Effector CD8-positive, alpha-beta T cell (primary cell): ENCODE measurements around the gene LIPG.

Experiments
- DNase-seq: peaks from one replicate; lab custom pipeline; 2025; lab: John Stamatoyannopoulos, UW

LIPG gene

GRCh38 chr18:49612515-49613033, 50.7 kb downstream of the LIPG start:
- DNase-seq: no peak

- DNase-seq: no peak
Measured at GRCh38 chr18:49613141-49613640, 51.3 kb downstream of the LIPG start.

GRCh38 chr18:49613641-49614151, 51.8 kb downstream of the LIPG start:
- no peak for DNase-seq

- DNase-seq: no peak
Measured at GRCh38 chr18:49616618-49617328, 54.9 kb downstream of the LIPG start.

- no peak for DNase-seq
Measured at GRCh38 chr18:49617329-49617695, 55.5 kb downstream of the LIPG start.

- no peak for DNase-seq
Measured at GRCh38 chr18:49617865-49618264, 56.0 kb downstream of the LIPG start.

GRCh38 chr18:49618742-49619681, 57.2 kb downstream of the LIPG start:
- no peak for DNase-seq

GRCh38 chr18:49619801-49620200, 57.9 kb downstream of the LIPG start:
- no peak for DNase-seq

- DNase-seq: no peak
Measured at GRCh38 chr18:49621301-49621700, 59.4 kb downstream of the LIPG start.

- DNase-seq: no peak
Measured at GRCh38 chr18:49621717-49622351, 60.0 kb downstream of the LIPG start.

GRCh38 chr18:49623571-49623970, 61.7 kb downstream of the LIPG start:
- no peak for DNase-seq

- no peak for DNase-seq
Measured at GRCh38 chr18:49625021-49625691, 63.3 kb downstream of the LIPG start.

- no peak for DNase-seq
Measured at GRCh38 chr18:49626842-49627467, 65.1 kb downstream of the LIPG start.

- DNase-seq: no peak
Measured at GRCh38 chr18:49628119-49628518, 66.3 kb downstream of the LIPG start.

GRCh38 chr18:49628881-49629795, 67.3 kb downstream of the LIPG start:
- DNase-seq: no peak

- DNase-seq: no peak
Measured at GRCh38 chr18:49630246-49630699, 68.4 kb downstream of the LIPG start.

- no peak for DNase-seq
Measured at GRCh38 chr18:49631146-49631866, 69.4 kb downstream of the LIPG start.

- DNase-seq: no peak
Measured at GRCh38 chr18:49632588-49632987, 70.7 kb downstream of the LIPG start.

- no peak for DNase-seq
Measured at GRCh38 chr18:49638209-49638785, 76.4 kb downstream of the LIPG start.
